Left ventricle myocardium inferior (tissue), 1 donor: Measurements from ENCODE around the gene SMG9. TPM values are rescaled to one million over a fixed set of nuclear protein-coding genes. Genes with fewer than 3 reads are reported as not detected.

Experiments used
- DNase-seq: peaks from one replicate; pipeline ENCODE4 v3.0.0-alpha.2; 2020
- H3K27ac ChIP-seq: fragments of 200-600 bp; replicated peaks from 2 replicates; pipeline ENCODE4 v1.8.0; 2021
- H3K27me3 ChIP-seq: fragments of 200-600 bp; 2 replicates; pipeline ENCODE4 v1.8.0; 2021; ENCODE audit warnings: low read depth
- H3K36me3 ChIP-seq: fragments of 200-600 bp; 2 replicates; pipeline ENCODE4 v1.8.0; 2021
- H3K4me1 ChIP-seq: fragments of 200-600 bp; 2 replicates; pipeline ENCODE4 v1.8.0; 2021
- H3K4me3 ChIP-seq: fragments of 200-600 bp; 2 replicates; pipeline ENCODE4 v1.8.0; 2021; ENCODE audit warnings: mild to moderate bottlenecking, moderate library complexity
- H3K9me3 ChIP-seq: fragments of 200-600 bp; replicated peaks from 2 replicates; pipeline ENCODE4 v1.8.0; 2021
- CTCF ChIP-seq: fragments of 200-600 bp; IDR thresholded peaks from 2 replicates; pipeline ENCODE4 v1.8.0; 2021; ENCODE audit warnings: antibody characterized with exemption, mild to moderate bottlenecking, borderline replicate concordance
- intact Hi-C: fragments of 100-400 bp; cut with micrococcal nuclease; formaldehyde crosslinking; loops from one replicate; pipeline ENCODE4 v1.11.0; 2022
- total RNA-seq: library from RNA; stranded (reverse); fragmentation: NEBNext Ultra II Directional; extraction: Animal tissue kit (Norgen Biotek cat#: 25700); gene quantifications from one replicate; pipeline ENCODE4 v1.2.1, GENCODE V29; 2021
- donor health status: DM: no; HTN: yes; CAD: no; lungs with severe emphysema.

The SMG9 gene
- total RNA-seq, 1 donor from 2014 or later: 18.9 TPM

- DNase-seq: no peak
Measured at GRCh38 chr19:43760941-43761340, 6.2 kb upstream of the SMG9 start.

GRCh38 chr19:43759515-43759914, 4.8 kb upstream of the SMG9 start:
- DNase-seq: no peak
- H3K27ac ChIP-seq: no peak overlapping the region

More at GRCh38 chr19:43760941-43761340, 6.2 kb upstream of the SMG9 start:
- intact Hi-C loops: no loop called here
- peaks cover 5% of the 10 kb centered on the region for H3K27me3 ChIP-seq
- H3K9me3 ChIP-seq: no peaks in the 10 kb centered on the region
- no peak for TF ChIP-seq CTCF
- no peak overlapping the region for H3K4me3 ChIP-seq
- peaks cover under 1% of the 10 kb centered on the region for H3K4me1 ChIP-seq
- no peak overlapping the region for H3K27ac ChIP-seq
- no peaks in the 10 kb centered on the region for H3K36me3 ChIP-seq

GRCh38 chr19:43755256-43755801, 567 bp upstream of the SMG9 start:
- TF ChIP-seq CTCF: no peak
- Histone ChIP-seq H3K27ac (peak overlapping the region; percentile 100), H3K27me3 (no peaks in the 10 kb centered on the region), H3K4me1 (peaks cover 39% of the 10 kb centered on the region), H3K36me3 (peaks cover 13% of the 10 kb centered on the region), H3K4me3 (peak overlapping the region; percentile 87), H3K9me3 (no peaks in the 10 kb centered on the region)
- intact Hi-C loops: no loop called here
- peak; percentile 87 for DNase-seq

More at GRCh38 chr19:43759515-43759914, 4.8 kb upstream of the SMG9 start:
- H3K4me3 ChIP-seq: no peak overlapping the region
- H3K4me1 ChIP-seq: peaks cover 13% of the 10 kb centered on the region
- no peak for TF ChIP-seq CTCF
- H3K9me3 ChIP-seq: no peaks in the 10 kb centered on the region
- no peaks in the 10 kb centered on the region for H3K36me3 ChIP-seq
- intact Hi-C loops: no loop called here
- H3K27me3 ChIP-seq: no peaks in the 10 kb centered on the region

- H3K9me3 ChIP-seq: no peaks in the 10 kb centered on the region
- H3K4me3 ChIP-seq: peak overlapping the region; percentile 87
- H3K27ac ChIP-seq: peak overlapping the region; percentile 100
- peaks cover 39% of the 10 kb centered on the region for H3K4me1 ChIP-seq
- DNase-seq: no peak
- no peaks in the 10 kb centered on the region for H3K27me3 ChIP-seq
- peaks cover 25% of the 10 kb centered on the region for H3K36me3 ChIP-seq
- TF ChIP-seq CTCF: no peak
- intact Hi-C loops: no loop called here
Measured at GRCh38 chr19:43754253-43754502, 584 bp downstream of the SMG9 start.

GRCh38 chr19:43752287-43752875, 2.4 kb downstream of the SMG9 start:
- no peak for TF ChIP-seq CTCF
- Histone ChIP-seq H3K27ac (no peak overlapping the region), H3K36me3 (peaks cover 43% of the 10 kb centered on the region), H3K9me3 (no peaks in the 10 kb centered on the region), H3K4me3 (no peak overlapping the region), H3K27me3 (no peaks in the 10 kb centered on the region), H3K4me1 (peaks cover 39% of the 10 kb centered on the region)
- intact Hi-C loops: no loop called here
- no peak for DNase-seq
